Small intestine (tissue), 7 donors: ENCODE data around the gene NDUFS1. TPM values are rescaled to one million over a fixed set of nuclear protein-coding genes. Genes with fewer than 3 reads are reported as not detected.
"Not testable (repeated sequence)": the region's sequence is repeated elsewhere in the genome, so short reads cannot be mapped to it uniquely, and the experiment has no call there.

ENCODE experiments used
- DNase-seq, 2 donors: peaks; one replicate each; pipeline versions ENCODE4 v3.0.0 to v3.0.0-alpha.2; 2013
- FAIRE-seq: peaks from 2 replicates; lab custom pipeline; 2012; peaks lifted over from hg19 to GRCh38; lab: Jason Lieb, UNC
- H3K27ac ChIP-seq, 3 donors: one replicate each; pipeline ENCODE4 v1.5.1; 2013; ENCODE audit warnings: low read length in 2 of 3, mild to moderate bottlenecking in 2 of 3, control low read depth in 1 of 3, inconsistent platforms in 1 of 3, low read depth in 1 of 3, moderate library complexity in 1 of 3
- H3K27me3 ChIP-seq, 3 donors: one replicate each; pipeline ENCODE4 v1.6.1; 2013; ENCODE audit warnings: low read length in 3 of 3, inconsistent platforms in 1 of 3; ENCODE audit not compliant: control insufficient read depth in 3 of 3, insufficient read depth in 3 of 3
- H3K36me3 ChIP-seq, 3 donors: one replicate each; pipeline ENCODE4 v1.6.1; 2013; ENCODE audit warnings: low read length in 3 of 3, inconsistent platforms in 1 of 3, low read depth in 1 of 3, mild to moderate bottlenecking in 1 of 3, moderate library complexity in 1 of 3; ENCODE audit not compliant: control insufficient read depth in 3 of 3, insufficient read depth in 2 of 3
- H3K4me1 ChIP-seq, 3 donors: one replicate each; pipeline ENCODE4 v1.6.1; 2013; ENCODE audit warnings: low read length in 2 of 3, inconsistent platforms in 1 of 3, low read depth in 1 of 3, mild to moderate bottlenecking in 1 of 3, moderate library complexity in 1 of 3; ENCODE audit not compliant: control insufficient read depth in 3 of 3, insufficient read depth in 2 of 3
- H3K4me3 ChIP-seq, 3 donors: one replicate each; pipeline ENCODE4 v1.5.1; 2013; ENCODE audit warnings: low read length in 3 of 3, control low read depth in 1 of 3, inconsistent platforms in 1 of 3, low read depth in 1 of 3, mild to moderate bottlenecking in 1 of 3, moderate library complexity in 1 of 3
- H3K9me3 ChIP-seq, 2 donors: one replicate each; pipeline ENCODE4 v1.6.1; 2013; ENCODE audit warnings: low read depth in 1 of 2, low read length in 1 of 2; ENCODE audit not compliant: control insufficient read depth in 2 of 2, insufficient read depth in 1 of 2
- WGBS, 3 donors: extraction: QIAGEN DNeasy Blood & Tissue Kit; methylation state at CpG; one replicate each; pipeline ENCODE4 v1.1.7; 2013; 5-methylcytosine and 5-hydroxymethylcytosine counted together
- polyA plus RNA-seq, 4 donors: library from polyadenylated mRNA; stranded (reverse) in 3 of 4; unstranded in 1 of 4; fragments of 200-250 nt in 3 of 4; fragments of 120-200 nt in 1 of 4; gene quantifications; one replicate each; pipeline versions ENCODE4 v1.2.1 to v1.2.3, GENCODE V29; 2013
- donor health status: healthy with polysubstance abuse.
- donor health status: control.
- donor health status: control.
- donor health status: Bipolar disorder and iron deficiency.
- donor health status: healthy.

The NDUFS1 gene
- polyA plus RNA-seq, 4 donors, result 33.5 to 60.5 (median 50.8) TPM

- Histone ChIP-seq H3K36me3 (peaks cover 0 to 6% (median 0%) of the 10 kb centered on the region in 3 donors), H3K27ac (no peak overlapping the region), H3K4me3 (no peak overlapping the region), H3K9me3 (no peaks in the 10 kb centered on the region), H3K4me1 (peaks cover 3 to 8% (median 4%) of the 10 kb centered on the region in 3 donors), H3K27me3 (no peaks in the 10 kb centered on the region)
- FAIRE-seq (no peak), DNase-seq (no peak)
- 72 to 81% (median 81%) methylated on average over 4 of the region's 4 CpGs for WGBS, 3 donors
These were observed 78.3 kb downstream of the NDUFS1 start for GRCh38 chr2:206080927-206081326.

- Histone ChIP-seq H3K9me3 (no peaks in the 10 kb centered on the region), H3K27me3 (no peaks in the 10 kb centered on the region), H3K4me3 (no peak overlapping the region), H3K36me3 (peaks cover 0 to 12% (median 0%) of the 10 kb centered on the region in 3 donors), H3K4me1 (peaks cover 3 to 8% (median 4%) of the 10 kb centered on the region in 3 donors), H3K27ac (no peak overlapping the region)
- no peak for DNase-seq
- WGBS, 3 donors, result 74 to 83% (median 81%) methylated on average over 9 of the region's 9 CpGs
- no peak for FAIRE-seq
These were observed 79.4 kb downstream of the NDUFS1 start for GRCh38 chr2:206079699-206080465.

GRCh38 chr2:206077879-206078278, 81.4 kb downstream of the NDUFS1 start:
- H3K4me3 ChIP-seq, FAIRE-seq, H3K27me3 ChIP-seq, DNase-seq, H3K27ac ChIP-seq, H3K4me1 ChIP-seq, H3K9me3 ChIP-seq: not testable (repeated sequence)
- peaks cover 0 to 22% (median 3%) of the 10 kb centered on the region in 3 donors for H3K36me3 ChIP-seq
- WGBS, 3 donors, result 83 to 93% (median 88%) methylated on average over 5 of the region's 5 CpGs

GRCh38 chr2:206075113-206075512, 84.1 kb downstream of the NDUFS1 start:
- no peak overlapping the region for H3K4me3 ChIP-seq
- DNase-seq (no peak), FAIRE-seq (no peak)
- H3K9me3 ChIP-seq, result no peaks in the 10 kb centered on the region
- peaks cover 0 to 23% (median 3%) of the 10 kb centered on the region in 3 donors for H3K36me3 ChIP-seq
- H3K27me3 ChIP-seq, result no peaks in the 10 kb centered on the region
- no peak overlapping the region for H3K27ac ChIP-seq
- H3K4me1 ChIP-seq, result peaks cover 0 to 3% (median 2%) of the 10 kb centered on the region in 3 donors
- 100% methylated on average over 1 of the region's 1 CpG for WGBS, 3 donors

GRCh38 chr2:206071807-206072206, 87.4 kb downstream of the NDUFS1 start:
- Histone ChIP-seq H3K36me3 (peaks cover 0 to 27% (median 3%) of the 10 kb centered on the region in 3 donors), H3K9me3 (no peaks in the 10 kb centered on the region), H3K27ac (no peak overlapping the region), H3K27me3 (no peaks in the 10 kb centered on the region), H3K4me1 (no peaks in the 10 kb centered on the region), H3K4me3 (no peak overlapping the region)
- WGBS, 3 donors, result 63 to 74% (median 68%) methylated on average over 1 of the region's 1 CpG
- FAIRE-seq (no peak), DNase-seq (no peak)

- no peaks in the 10 kb centered on the region for H3K4me1 ChIP-seq
- H3K27me3 ChIP-seq, result no peaks in the 10 kb centered on the region
- no peak for FAIRE-seq
- H3K36me3 ChIP-seq, result peaks cover 0 to 19% (median 3%) of the 10 kb centered on the region in 3 donors
- 68 to 85% (median 81%) methylated on average over 2 of the region's 2 CpGs for WGBS, 3 donors
- DNase-seq, result no peak
- no peak overlapping the region for H3K4me3 ChIP-seq
- no peaks in the 10 kb centered on the region for H3K9me3 ChIP-seq
- no peak overlapping the region for H3K27ac ChIP-seq
These were observed 89.8 kb downstream of the NDUFS1 start for GRCh38 chr2:206069417-206069816.

- H3K4me3 ChIP-seq, result no peak overlapping the region
- FAIRE-seq, result no peak
- H3K9me3 ChIP-seq, result no peaks in the 10 kb centered on the region
- no peaks in the 10 kb centered on the region for H3K4me1 ChIP-seq
- no peak for DNase-seq
- H3K27ac ChIP-seq, result no peak overlapping the region
- H3K36me3 ChIP-seq, result peaks cover 0 to 13% (median 0%) of the 10 kb centered on the region in 3 donors
- WGBS, 3 donors, result 92 to 100% (median 98%) methylated on average over 1 of the region's 1 CpG
- H3K27me3 ChIP-seq, result no peaks in the 10 kb centered on the region
These were observed 91.0 kb downstream of the NDUFS1 start for GRCh38 chr2:206068207-206068606.
